GM13977 (cell line): Measurements from ENCODE around the gene INSR.

Experiments
- DNase-seq: peaks from one replicate; pipeline ENCODE4 v3.0.0; 2012; ENCODE audit warnings: low spot score
- in situ Hi-C: fragments of 300-500 bp; cut with MboI; formaldehyde crosslinking; loops from one replicate; pipeline ENCODE4 v1.12.0; 2022; ENCODE audit warnings: low sequenced_read_pairs, low pct_unique_long_range_greater_than_20kb, mixed read lengths, inconsistent platforms; ENCODE audit not compliant: unreplicated experiment
- TF ChIP-seq, protein P1 (sequence below): IDR thresholded peaks from 2 replicates; pipeline ENCODE4 v1.5.1; 2012; ENCODE audit warnings: mild to moderate bottlenecking, control low read depth; ENCODE audit not compliant: insufficient read depth; ENCODE audit errors: extremely low read depth, missing control alignments

Gene INSR

DNA sequence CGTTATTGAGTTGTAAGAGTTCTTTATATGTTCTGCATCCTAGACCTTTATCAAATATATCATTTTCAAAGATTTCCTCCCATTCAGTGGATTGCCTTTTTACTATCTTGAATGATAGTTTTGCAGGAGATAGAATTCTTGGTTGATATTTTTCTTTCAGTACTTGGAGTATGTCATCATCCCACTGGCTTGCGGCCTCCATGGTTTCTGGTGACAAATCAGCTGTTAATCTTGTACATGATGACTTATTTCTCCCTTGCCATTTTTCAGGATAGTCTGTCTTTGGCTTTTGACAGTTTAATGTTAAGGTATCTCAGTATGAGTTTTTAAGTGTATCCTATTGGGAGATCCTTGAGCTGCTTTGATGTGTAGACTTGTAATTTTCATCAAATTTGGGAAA, 216.2 kb downstream of the INSR start:
- no peak for DNase-seq
- TF ChIP-seq, protein P1, sequence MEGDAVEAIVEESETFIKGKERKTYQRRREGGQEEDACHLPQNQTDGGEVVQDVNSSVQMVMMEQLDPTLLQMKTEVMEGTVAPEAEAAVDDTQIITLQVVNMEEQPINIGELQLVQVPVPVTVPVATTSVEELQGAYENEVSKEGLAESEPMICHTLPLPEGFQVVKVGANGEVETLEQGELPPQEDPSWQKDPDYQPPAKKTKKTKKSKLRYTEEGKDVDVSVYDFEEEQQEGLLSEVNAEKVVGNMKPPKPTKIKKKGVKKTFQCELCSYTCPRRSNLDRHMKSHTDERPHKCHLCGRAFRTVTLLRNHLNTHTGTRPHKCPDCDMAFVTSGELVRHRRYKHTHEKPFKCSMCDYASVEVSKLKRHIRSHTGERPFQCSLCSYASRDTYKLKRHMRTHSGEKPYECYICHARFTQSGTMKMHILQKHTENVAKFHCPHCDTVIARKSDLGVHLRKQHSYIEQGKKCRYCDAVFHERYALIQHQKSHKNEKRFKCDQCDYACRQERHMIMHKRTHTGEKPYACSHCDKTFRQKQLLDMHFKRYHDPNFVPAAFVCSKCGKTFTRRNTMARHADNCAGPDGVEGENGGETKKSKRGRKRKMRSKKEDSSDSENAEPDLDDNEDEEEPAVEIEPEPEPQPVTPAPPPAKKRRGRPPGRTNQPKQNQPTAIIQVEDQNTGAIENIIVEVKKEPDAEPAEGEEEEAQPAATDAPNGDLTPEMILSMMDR = no peak
- in situ Hi-C loops = no loop called here

DNA sequence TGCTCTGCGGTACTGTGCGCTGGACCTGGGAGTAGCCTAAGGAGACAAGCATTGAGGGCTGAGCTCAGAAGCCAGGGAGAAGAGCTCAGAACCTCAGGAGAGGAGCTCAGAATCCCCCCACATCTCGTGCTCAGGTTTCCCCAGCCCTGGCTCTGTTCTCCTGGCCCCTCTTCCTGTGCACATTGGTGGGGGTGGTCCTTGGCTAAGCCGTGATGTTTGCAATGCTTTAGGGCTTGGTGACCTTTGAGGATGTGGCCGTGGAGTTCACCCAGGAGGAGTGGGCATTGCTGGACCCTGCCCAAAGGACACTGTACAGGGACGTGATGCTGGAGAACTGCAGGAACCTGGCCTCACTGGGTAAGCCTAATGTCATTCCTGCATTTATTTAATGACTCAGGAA, 218.1 kb downstream of the INSR start:
- no peak for DNase-seq
- in situ Hi-C loops = no loop called here
- TF ChIP-seq, protein P1 = no peak

DNA sequence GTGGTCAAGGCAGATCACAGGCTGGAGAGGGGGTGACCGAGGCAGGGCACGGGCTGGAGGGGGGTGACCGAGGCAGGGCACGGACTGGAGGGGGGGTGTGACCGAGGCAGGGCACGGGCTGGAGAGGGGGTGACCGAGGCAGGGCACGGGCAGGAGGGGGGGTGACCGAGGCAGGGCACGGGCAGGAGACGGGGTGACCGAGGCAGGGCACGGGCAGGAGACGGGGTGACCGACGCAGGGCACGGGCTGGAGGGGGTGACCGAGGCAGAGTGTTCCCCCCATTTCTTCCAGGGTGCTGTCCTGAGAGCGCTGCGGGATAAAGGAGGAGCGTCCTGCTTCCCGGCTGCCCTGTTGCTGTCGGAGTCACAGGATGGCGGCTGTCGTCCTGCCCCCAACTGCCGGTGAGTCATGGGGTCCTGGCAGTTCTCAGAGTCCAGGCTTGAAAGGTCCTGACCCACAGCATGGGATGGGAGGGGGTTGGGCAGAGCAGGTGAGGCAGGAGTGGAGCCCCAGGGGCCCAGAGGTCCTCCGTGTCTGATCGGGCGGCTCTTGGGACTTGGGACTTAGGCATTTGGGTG, 219.4 kb downstream of the INSR start:
- DNase-seq = no peak
- TF ChIP-seq, protein P1 = no peak
- in situ Hi-C loops = no loop called here

DNA sequence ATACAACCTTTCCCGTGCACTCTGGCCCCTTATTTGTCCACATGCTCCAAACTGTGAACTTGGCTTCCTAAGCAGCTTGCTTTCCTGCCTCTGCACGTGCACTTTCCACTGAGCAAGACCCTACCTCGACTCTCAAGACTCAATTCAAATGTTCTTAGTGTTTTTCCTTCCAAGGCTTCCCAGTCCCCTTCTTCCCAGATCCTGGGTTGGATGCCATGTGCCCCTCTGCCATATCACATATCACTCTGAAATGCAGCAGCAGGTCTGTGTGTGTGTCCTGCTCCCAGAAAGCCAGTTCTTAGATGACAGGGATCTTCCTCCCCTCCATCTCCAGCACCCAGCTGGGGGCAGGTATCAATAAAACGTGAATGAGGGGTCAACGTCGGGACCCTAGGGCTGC, 221.7 kb downstream of the INSR start:
- no peak for DNase-seq
- TF ChIP-seq, protein P1 = no peak
- in situ Hi-C loops = no loop called here

DNA sequence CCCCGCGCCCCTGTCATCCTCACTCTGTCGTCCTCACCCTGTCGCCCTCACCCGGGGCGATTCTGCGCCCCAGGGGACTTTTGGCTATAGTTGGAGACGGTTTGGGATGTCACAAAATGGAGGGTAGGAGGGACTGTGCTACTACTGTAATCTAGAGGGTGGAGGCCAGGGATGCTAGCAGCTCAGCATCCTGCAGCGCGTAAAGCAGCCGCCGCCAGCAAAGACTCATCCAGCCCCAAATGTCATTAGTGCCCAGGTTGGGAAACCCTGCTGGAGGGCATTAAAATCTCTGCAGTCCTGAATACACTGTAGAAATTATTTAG, 224.3 kb downstream of the INSR start:
- in situ Hi-C loops = no loop called here
- DNase-seq = no peak
- TF ChIP-seq, protein P1 = no peak

DNA sequence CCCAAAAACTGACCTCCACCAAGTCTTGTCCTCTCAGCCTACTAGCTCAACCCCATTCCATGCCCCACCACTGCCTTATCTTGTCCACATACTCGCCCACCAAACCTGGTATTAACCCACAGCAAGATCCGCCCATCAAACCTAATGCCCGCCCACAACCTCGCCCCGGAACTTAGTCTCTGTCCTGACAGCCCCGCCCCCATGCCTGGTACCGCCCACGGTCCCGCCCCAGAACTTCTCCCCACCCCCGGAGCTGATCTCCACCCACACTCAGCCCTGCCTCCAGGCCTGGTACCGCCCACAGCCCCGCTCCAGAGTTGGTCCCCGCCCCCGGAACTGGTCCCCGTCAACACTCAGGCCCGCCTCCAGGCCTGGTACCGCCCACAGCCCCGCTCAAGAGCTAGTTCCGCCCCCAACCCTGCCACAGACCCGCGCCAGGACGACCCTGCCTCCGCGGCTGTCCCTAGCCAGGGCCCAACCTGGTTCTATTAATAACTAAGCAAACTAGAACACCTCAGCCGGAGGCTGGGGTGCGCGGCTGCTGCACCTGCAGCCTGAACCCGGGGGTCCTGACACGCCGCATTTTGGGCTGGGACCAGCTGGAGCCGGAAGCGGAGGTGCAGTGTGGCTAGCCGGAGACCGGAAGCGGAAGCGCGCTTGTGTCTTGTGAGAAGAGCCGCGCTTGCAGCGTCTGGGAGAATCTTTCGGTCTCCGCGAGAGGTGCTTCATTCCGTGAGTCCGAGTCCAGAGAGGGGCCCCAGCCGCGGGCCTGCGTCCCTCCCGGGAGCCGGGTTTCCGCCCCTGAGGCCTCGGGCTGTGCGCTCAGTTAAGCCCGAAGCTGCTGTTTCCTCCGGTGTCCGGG, 224.9 kb downstream of the INSR start, which contains the start of gene ZNF557:
ZNF557 (plus strand) TSS at position 662 of the 862 bp plus-strand sequence. CDS start 5,372 bp downstream, outside the sequence.
- peak; percentile 98 for DNase-seq
- in situ Hi-C loops = no loop called here
- TF ChIP-seq, protein P1 = no peak
